HepG2 (cell line): ENCODE results near the gene CCDC85C. TPM values are rescaled to one million over a fixed set of nuclear protein-coding genes. Genes with fewer than 3 reads are reported as not detected.

ENCODE experiments used
- ARNTL ChIP-seq: sonication (generic); formaldehyde crosslinking; IDR thresholded peaks from 2 replicates; pipeline ENCODE4 v1.4.0; 2020; ENCODE audit warnings: mild to moderate bottlenecking, missing genetic modification reagents
- ATM ChIP-seq: fragments of 450-650 bp; IDR thresholded peaks from 2 replicates; pipeline ENCODE4 v1.7.1; 2017; ENCODE audit warnings: mild to moderate bottlenecking, borderline replicate concordance
- DRAP1 ChIP-seq: IDR thresholded peaks from 2 replicates; pipeline ENCODE4 v1.6.1; 2016; ENCODE audit warnings: missing genetic modification reagents, missing compliant biosample characterization
- IRF2 ChIP-seq: IDR thresholded peaks from 2 replicates; pipeline ENCODE4 v1.6.1; 2018; ENCODE audit warnings: missing genetic modification reagents, missing compliant biosample characterization
- JUND ChIP-seq: sonication (generic); formaldehyde crosslinking; IDR thresholded peaks from 2 replicates; pipeline ENCODE4 v1.8.0; 2022; ENCODE audit warnings: mild to moderate bottlenecking, missing genetic modification reagents
- PRPF4 ChIP-seq: fragments of 200-400 bp; formaldehyde crosslinking; IDR thresholded peaks from 2 replicates; pipeline ENCODE4 v1.6.1; 2016; ENCODE audit warnings: low read length, low read depth; ENCODE audit not compliant: poor library complexity, severe bottlenecking
- RXRA ChIP-seq: sonication (generic); formaldehyde crosslinking; IDR thresholded peaks from 2 replicates; pipeline ENCODE4 v1.5.1; 2020; ENCODE audit warnings: missing genetic modification reagents
- RXRB ChIP-seq: IDR thresholded peaks from 2 replicates; pipeline ENCODE4 v1.6.1; 2016; ENCODE audit warnings: borderline replicate concordance, missing genetic modification reagents, missing compliant biosample characterization
- SIN3A ChIP-seq: IDR thresholded peaks from 2 replicates; pipeline ENCODE4 v1.6.1; 2011; ENCODE audit warnings: low read depth, mild to moderate bottlenecking, control low read depth, low read length, borderline replicate concordance
- TRAFD1 ChIP-seq: sonication (generic); formaldehyde crosslinking; IDR thresholded peaks from 2 replicates; pipeline ENCODE4 v1.5.1; 2020; ENCODE audit warnings: missing genetic modification reagents, mild to moderate bottlenecking, borderline replicate concordance
- ZC3H4 ChIP-seq: sonication (generic); formaldehyde crosslinking; IDR thresholded peaks from 2 replicates; pipeline ENCODE4 v1.4.0; 2020; ENCODE audit warnings: missing genetic modification reagents, borderline replicate concordance
- ZFP36L1 ChIP-seq: sonication (generic); formaldehyde crosslinking; IDR thresholded peaks from 2 replicates; pipeline ENCODE4 v1.8.0; 2022; ENCODE audit warnings: mild to moderate bottlenecking, missing genetic modification reagents, moderate library complexity
- ZNF253 ChIP-seq: sonication (generic); formaldehyde crosslinking; IDR thresholded peaks from 2 replicates; pipeline ENCODE4 v1.8.0; 2022; ENCODE audit warnings: mild to moderate bottlenecking, missing genetic modification reagents, borderline replicate concordance
- ZNF607 ChIP-seq: sonication (generic); formaldehyde crosslinking; IDR thresholded peaks from 2 replicates; pipeline ENCODE4 v1.5.1; 2020; ENCODE audit warnings: missing genetic modification reagents, mild to moderate bottlenecking, borderline replicate concordance
- ZNF780A ChIP-seq: sonication (generic); formaldehyde crosslinking; IDR thresholded peaks from 2 replicates; pipeline ENCODE4 v1.8.0; 2022; ENCODE audit warnings: mild to moderate bottlenecking, missing genetic modification reagents, moderate library complexity
- ZNF782 ChIP-seq: sonication (generic); formaldehyde crosslinking; IDR thresholded peaks from 2 replicates; pipeline ENCODE4 v1.4.0; 2020; ENCODE audit warnings: missing genetic modification reagents, mild to moderate bottlenecking, borderline replicate concordance
- polyA plus RNA-seq, 8 experiments: library from polyadenylated mRNA; depleted of rRNA in 3 of 8; stranded (reverse) in 7 of 8; unstranded in 1 of 8; fragments of >200 nt; fragmentation: Illumina TruSeq in 4 of 8; extraction: Trizol in 4 of 8; gene quantifications; 2 replicates each; pipeline versions ENCODE4 v1.2.1 to v1.2.3, GENCODE V29; 2011 to 2016; ENCODE audit warnings: low read depth in 4 of 8, missing spikeins in 1 of 8, mixed read lengths in 1 of 8; ENCODE audit not compliant: insufficient read depth in 1 of 8
- total RNA-seq, 5 experiments: library from RNA; depleted of rRNA; stranded (reverse); fragments of >200 nt; fragmentation: Illumina TruSeq; extraction: Trizol; gene quantifications; 2 replicates each; pipeline ENCODE4 v1.2.3, GENCODE V29; 2016; ENCODE audit warnings: low read depth in 1 of 5
- TF ChIP-seq, protein P1 (sequence below): sonication (generic); formaldehyde crosslinking; IDR thresholded peaks from 2 replicates; pipeline ENCODE4 v1.4.0; 2020; ENCODE audit warnings: low read depth, mild to moderate bottlenecking, missing genetic modification reagents
- TF ChIP-seq, protein P2 (sequence below): sonication (generic); formaldehyde crosslinking; IDR thresholded peaks from 2 replicates; pipeline ENCODE4 v1.8.1; 2022; ENCODE audit warnings: mild to moderate bottlenecking, missing genetic modification reagents
- TF ChIP-seq, protein P3 (sequence below): sonication (generic); formaldehyde crosslinking; IDR thresholded peaks from 2 replicates; pipeline ENCODE4 v1.5.0; 2020; ENCODE audit warnings: missing genetic modification reagents

CCDC85C gene
- total and polyA plus RNA-seq, 2 of the 13 experiments (the other 11 are each of a cell fraction or from before 2014, with no cell fraction given), result 18.8 to 43.8 TPM

DNA sequence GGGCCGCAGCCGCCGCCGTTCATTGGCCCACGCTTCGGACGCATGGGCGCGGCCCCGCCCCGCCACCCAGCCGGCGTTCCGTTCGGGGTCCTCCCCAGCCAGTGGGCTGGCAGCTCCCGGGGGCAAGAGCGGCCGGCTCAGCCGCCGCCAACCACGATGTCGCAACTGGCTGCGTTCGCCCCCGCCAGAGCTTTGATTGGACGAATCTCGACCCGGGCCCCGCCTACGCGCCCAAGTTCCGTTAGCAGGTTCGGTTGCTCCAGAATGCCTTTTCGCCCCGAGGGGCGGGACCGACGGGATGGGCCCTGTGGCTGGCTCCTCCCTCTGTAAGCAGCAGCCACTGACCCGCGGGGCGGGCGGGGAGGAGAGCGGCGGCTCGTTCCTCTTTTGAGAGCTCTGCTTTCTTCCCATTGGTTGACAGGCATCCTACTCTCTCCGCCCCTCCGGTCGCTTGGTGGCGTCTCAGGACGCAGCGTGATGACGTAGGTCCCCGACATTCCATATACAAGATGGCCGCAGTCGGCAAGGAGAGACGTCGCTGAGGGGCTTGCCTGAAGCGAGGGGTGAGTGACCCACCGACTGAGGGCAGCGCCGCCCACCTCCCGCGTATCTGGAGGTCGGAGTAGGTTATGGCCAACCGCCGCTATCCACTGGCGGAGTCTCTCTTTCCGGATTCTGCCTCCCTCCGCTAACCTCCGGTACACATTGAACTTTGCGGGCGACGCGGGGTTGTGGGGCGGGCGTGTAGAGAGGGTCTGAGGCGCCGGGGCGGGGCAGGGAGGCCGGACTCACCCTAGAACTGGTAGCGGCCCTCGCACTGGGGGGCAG is 122.9 kb downstream of the CCDC85C start, which contains the start of gene CCNK (continued):
- TF ChIP-seq, protein P1, sequence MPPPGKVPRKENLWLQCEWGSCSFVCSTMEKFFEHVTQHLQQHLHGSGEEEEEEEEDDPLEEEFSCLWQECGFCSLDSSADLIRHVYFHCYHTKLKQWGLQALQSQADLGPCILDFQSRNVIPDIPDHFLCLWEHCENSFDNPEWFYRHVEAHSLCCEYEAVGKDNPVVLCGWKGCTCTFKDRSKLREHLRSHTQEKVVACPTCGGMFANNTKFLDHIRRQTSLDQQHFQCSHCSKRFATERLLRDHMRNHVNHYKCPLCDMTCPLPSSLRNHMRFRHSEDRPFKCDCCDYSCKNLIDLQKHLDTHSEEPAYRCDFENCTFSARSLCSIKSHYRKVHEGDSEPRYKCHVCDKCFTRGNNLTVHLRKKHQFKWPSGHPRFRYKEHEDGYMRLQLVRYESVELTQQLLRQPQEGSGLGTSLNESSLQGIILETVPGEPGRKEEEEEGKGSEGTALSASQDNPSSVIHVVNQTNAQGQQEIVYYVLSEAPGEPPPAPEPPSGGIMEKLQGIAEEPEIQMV, result no peak
- peak; percentile 54; the same call in 1 of the 2 replicates for TF ChIP-seq ZNF607
- TF ChIP-seq ZFP36L1, result 0 out of 2 replicates have a peak, but pooled peaks have one; percentile 42
- peak; percentile 99 for TF ChIP-seq DRAP1 (CRISPR knock-in tag)
- peak; percentile 54; the same call in 1 of the 2 replicates for TF ChIP-seq RXRB (CRISPR knock-in tag)
- no peak for TF ChIP-seq PRPF4
- TF ChIP-seq ZC3H4, result no peak
- no peak for TF ChIP-seq ZNF253
- TF ChIP-seq JUND (CRISPR knock-in tag), result peak; percentile 24; the same call in 1 of the 2 replicates
- TF ChIP-seq ZNF782 (CRISPR knock-in tag), result no peak
- TF ChIP-seq SIN3A, result peak; percentile 77; the same call in 1 of the 2 replicates
- TF ChIP-seq ZNF780A (CRISPR knock-in tag), result no peak
- TF ChIP-seq RXRA, result peak; percentile 62; the same call in 1 of the 2 replicates
- no peak; the same call in 1 of the 2 replicates for TF ChIP-seq ARNTL (CRISPR knock-in tag)
- no peak for TF ChIP-seq TRAFD1 (CRISPR knock-in tag)
- TF ChIP-seq ATM, result no peak
- TF ChIP-seq, protein P2, sequence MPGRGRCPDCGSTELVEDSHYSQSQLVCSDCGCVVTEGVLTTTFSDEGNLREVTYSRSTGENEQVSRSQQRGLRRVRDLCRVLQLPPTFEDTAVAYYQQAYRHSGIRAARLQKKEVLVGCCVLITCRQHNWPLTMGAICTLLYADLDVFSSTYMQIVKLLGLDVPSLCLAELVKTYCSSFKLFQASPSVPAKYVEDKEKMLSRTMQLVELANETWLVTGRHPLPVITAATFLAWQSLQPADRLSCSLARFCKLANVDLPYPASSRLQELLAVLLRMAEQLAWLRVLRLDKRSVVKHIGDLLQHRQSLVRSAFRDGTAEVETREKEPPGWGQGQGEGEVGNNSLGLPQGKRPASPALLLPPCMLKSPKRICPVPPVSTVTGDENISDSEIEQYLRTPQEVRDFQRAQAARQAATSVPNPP (CRISPR knock-in tag), result no peak; the same call in 1 of the 2 replicates
- TF ChIP-seq, protein P3, sequence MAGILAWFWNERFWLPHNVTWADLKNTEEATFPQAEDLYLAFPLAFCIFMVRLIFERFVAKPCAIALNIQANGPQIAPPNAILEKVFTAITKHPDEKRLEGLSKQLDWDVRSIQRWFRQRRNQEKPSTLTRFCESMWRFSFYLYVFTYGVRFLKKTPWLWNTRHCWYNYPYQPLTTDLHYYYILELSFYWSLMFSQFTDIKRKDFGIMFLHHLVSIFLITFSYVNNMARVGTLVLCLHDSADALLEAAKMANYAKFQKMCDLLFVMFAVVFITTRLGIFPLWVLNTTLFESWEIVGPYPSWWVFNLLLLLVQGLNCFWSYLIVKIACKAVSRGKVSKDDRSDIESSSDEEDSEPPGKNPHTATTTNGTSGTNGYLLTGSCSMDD (CRISPR knock-in tag), result no peak
- TF ChIP-seq IRF2 (CRISPR knock-in tag), result peak; percentile 56; the same call in 1 of the 2 replicates
